ENCODE results near the gene SRC.

SRC gene

GRCh38 chr20:37328149-37328945, 17.6 kb upstream of the SRC start:
- no peak for DNase-seq (ENCODE audit: low read depth)
- TF ChIP-seq CTCF (IDR thresholded peaks at IDR 0.05; ENCODE audit: control insufficient read depth, extremely low read depth, insufficient read depth): no peak
- no peak overlapping the region for H3K4me3 ChIP-seq (ENCODE audit: low read depth, low read length)

- DNase-seq (ENCODE audit: low read depth): no peak
- no peak for TF ChIP-seq CTCF (IDR thresholded peaks at IDR 0.05; ENCODE audit: control insufficient read depth, extremely low read depth, insufficient read depth)
- no peak overlapping the region for H3K4me3 ChIP-seq (ENCODE audit: low read depth, low read length)
Observed at GRCh38 chr20:37329481-37330165, 16.3 kb upstream of the SRC start.

- TF ChIP-seq CTCF (IDR thresholded peaks at IDR 0.05; ENCODE audit: control insufficient read depth, extremely low read depth, insufficient read depth): no peak
- no peak for DNase-seq (ENCODE audit: low read depth)
- no peak overlapping the region for H3K4me3 ChIP-seq (ENCODE audit: low read depth, low read length)
Observed at GRCh38 chr20:37330316-37330715, 15.6 kb upstream of the SRC start.

GRCh38 chr20:37331060-37331857, 14.7 kb upstream of the SRC start:
- TF ChIP-seq CTCF (IDR thresholded peaks at IDR 0.05; ENCODE audit: control insufficient read depth, extremely low read depth, insufficient read depth): no peak
- no peak for DNase-seq (ENCODE audit: low read depth)
- H3K4me3 ChIP-seq (ENCODE audit: low read depth, low read length): no peak overlapping the region

GRCh38 chr20:37333130-37333847, 12.7 kb upstream of the SRC start:
- H3K4me3 ChIP-seq (ENCODE audit: low read depth, low read length): no peak overlapping the region
- DNase-seq (ENCODE audit: low read depth): no peak
- no peak for TF ChIP-seq CTCF (IDR thresholded peaks at IDR 0.05; ENCODE audit: control insufficient read depth, extremely low read depth, insufficient read depth)

- no peak for DNase-seq (ENCODE audit: low read depth)
- no peak overlapping the region for H3K4me3 ChIP-seq (ENCODE audit: low read depth, low read length)
- TF ChIP-seq CTCF (IDR thresholded peaks at IDR 0.05; ENCODE audit: control insufficient read depth, extremely low read depth, insufficient read depth): no peak
Observed at GRCh38 chr20:37333848-37334318, 12.1 kb upstream of the SRC start.
